ENCODE measurements around the gene HERC4. TPM values are rescaled to one million over a fixed set of nuclear protein-coding genes. Genes with fewer than 3 reads are reported as not detected.
A peak's percentile ranks its signal among the peaks of the same experiment; 100 is the strongest.
"Not testable (repeated sequence)": the region's sequence is repeated elsewhere in the genome, so short reads cannot be mapped to it uniquely, and the experiment has no call there.

HERC4 gene
- total RNA-seq, 1 donor from 2014 or later = 57.2 TPM

DNA sequence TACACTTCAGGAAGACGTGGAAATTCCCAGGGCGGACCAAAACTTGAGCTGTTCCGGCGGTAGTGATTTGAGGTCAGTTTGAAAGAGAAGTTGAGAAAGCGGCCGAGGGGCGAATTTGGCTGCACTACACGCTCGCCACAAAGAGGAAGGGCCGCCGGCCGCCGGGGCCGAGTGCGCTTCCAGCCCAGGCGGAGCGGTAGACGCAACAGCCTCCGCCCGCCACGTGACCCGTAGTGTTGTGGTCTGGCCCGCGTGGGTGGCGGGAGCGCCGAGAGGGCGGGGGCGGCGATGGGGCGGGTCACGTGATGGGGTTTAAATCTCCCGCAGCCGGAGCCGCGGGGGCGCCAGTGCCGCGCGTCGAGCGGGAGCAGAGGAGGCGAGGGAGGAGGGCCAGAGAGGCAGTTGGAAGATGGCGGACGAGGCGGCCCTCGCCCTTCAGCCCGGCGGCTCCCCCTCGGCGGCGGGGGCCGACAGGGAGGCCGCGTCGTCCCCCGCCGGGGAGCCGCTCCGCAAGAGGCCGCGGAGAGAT, 190.7 kb downstream of the HERC4 start, which contains the start of gene SIRT1:
TSS of gene SIRT1 (plus strand) at position 344 of the 529 bp plus-strand sequence. CDS start at position 410, 66 bp downstream.
- DNase-seq (ENCODE audit: extremely low read depth, low read depth, low spot score) = peak; percentile 18

DNA sequence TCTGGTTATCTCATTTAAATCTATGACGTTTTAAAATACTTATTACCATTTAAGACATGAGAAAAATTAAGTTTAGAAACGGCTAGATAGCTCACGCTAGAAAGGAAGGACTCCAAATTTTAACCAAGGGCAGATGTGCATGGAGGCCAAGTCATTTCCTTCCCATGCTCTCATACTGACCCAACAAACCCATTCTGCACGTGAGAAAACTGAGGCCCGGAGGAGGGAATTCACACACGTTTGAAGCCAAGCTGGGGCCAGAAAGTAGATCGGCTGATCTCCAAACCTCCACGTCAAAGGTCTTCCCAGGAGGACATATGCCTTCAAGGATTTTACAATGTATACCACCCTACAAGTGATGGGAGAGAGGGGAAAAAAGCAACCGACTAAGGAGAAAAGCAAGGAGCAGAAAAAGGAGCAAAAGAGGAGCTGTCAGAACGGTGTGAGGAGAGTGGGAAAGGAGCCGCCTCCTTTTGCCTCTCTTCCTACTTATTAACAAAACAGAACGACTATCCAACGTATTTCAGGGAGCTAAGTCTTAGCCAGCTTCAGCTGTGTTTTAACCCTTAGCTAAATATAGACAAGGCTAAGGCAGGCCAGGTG, 191.3 kb downstream of the HERC4 start:
- no peak for DNase-seq (ENCODE audit: extremely low read depth, low read depth, low spot score)

DNA sequence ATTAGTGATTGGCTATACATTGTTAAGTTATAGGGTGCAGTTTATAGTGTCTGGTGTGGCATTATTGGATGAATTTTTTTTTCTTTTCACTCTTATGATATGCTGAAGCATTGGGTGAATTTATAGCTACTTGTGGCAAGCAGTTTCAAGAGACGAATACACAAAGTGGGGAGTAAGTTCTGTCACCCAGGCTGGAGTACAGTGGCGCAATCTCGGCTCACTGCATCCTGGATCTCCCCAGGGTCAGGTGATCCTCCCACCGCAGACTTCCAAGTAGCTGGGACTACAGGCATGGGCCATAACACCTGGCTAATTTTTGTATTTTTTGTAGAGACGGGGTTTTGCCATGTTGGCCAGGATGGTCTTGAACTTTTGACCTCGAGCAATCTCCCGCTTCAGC, 196.9 kb downstream of the HERC4 start:
- DNase-seq (ENCODE audit: extremely low read depth, low read depth, low spot score) = no peak

DNA sequence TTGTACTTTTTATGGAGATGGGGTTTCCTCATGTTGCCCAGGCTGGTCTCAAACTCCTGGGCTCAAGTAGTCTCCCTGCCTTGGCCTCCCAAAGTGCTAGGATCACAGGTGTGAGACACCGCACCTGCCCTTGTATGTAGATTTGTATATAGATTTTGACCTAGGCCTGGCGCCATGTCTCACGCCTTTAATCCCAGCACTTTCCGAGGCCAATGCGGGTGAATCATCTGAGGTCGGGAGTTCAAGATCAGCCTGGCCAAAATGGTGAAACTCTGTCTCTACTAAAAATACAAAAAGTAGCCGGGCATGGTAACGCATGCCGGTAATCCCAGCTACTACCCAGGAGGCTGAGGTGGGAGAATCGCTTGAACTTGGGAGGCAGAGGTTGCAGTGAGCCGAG, 197.7 kb downstream of the HERC4 start:
- not testable (repeated sequence) for DNase-seq (ENCODE audit: extremely low read depth, low read depth, low spot score)

DNA sequence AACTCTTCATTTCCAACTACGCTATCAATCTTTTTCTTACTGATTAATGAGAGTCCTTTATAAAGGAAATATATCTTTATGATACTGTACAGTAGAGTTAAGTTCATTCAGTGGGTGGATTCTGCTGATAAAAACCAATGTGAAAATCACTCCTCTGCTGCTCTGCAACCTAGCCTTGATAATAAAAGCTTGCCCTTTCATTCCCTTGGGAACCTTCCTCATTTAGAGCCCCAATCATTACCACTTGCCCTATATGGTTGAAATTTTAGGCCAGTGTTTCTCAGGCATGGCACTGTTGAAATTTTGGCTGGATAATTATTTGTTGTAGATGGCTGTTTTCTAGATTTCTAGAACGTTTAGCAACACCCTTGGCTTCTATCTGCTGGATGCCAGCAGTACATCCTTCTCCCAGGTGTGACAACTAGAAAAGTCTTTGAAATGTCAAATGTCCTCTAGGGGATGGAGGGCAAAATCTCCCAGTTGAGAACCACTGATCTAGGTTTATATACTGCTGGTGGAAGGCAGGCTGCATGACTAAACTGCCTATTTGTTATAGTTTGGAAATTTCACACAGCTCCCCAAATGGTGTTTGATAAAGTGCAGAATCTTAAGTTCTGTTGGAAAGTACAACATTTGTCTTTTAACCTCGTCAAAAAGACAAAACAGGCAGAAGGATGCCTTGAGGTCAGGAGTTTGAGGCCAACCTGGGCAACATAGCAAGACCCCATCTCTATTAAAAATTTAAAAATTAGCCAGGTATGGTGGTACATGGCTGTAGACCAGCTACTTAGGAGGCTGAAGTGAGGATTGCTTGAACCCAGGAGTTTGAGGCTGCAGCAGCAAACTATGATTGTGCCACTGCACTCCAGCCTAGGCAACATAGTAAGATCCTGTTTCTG, 199.5 kb downstream of the HERC4 start:
- no peak for DNase-seq (ENCODE audit: extremely low read depth, low read depth, low spot score)

Other genes starting within 250 kb of the HERC4 start
- 1.9 and 2.0 TPM in 2 replicates for gene DNAJC12, start 237.1 kb downstream of the HERC4 start, total RNA-seq
- gene SIRT1, start 190.6 kb downstream of the HERC4 start, total RNA-seq = 6.1 and 9.5 TPM in 2 replicates
- 1.1 and 3.7 TPM in 2 replicates for gene MYPN, start 34.2 kb upstream of the HERC4 start, total RNA-seq
- not detected in 2 replicates for gene ATOH7, start 156.8 kb upstream of the HERC4 start, total RNA-seq